NB4 (cell line): ENCODE measurements around the gene NTRK3.

Experiments used
- DNase-seq: peaks from one replicate; pipeline ENCODE4 v3.0.0; 2010; ENCODE audit warnings: low read depth
- H3K4me3 ChIP-seq: one replicate; pipeline ENCODE4 v1.5.1; 2011; ENCODE audit warnings: mild to moderate bottlenecking, low read depth, low read length, moderate library complexity
- MYC ChIP-seq: IDR thresholded peaks from 2 replicates; pipeline ENCODE4 v1.6.1; 2011; ENCODE audit warnings: low read depth, low read length
- POLR2A ChIP-seq: IDR thresholded peaks from 2 replicates; pipeline ENCODE4 v1.6.1; 2011; ENCODE audit warnings: mild to moderate bottlenecking; ENCODE audit not compliant: insufficient read length; ENCODE audit errors: extremely low read depth
- TF ChIP-seq, protein P1 (sequence below): IDR thresholded peaks from one replicate; pipeline ENCODE4 v1.5.1; 2012; ENCODE audit warnings: low read depth, low read length
- TF ChIP-seq, protein P2 (sequence below): IDR thresholded peaks from 2 replicates; pipeline ENCODE4 v1.6.1; 2011; ENCODE audit warnings: low read depth, low read length

The NTRK3 gene

DNA sequence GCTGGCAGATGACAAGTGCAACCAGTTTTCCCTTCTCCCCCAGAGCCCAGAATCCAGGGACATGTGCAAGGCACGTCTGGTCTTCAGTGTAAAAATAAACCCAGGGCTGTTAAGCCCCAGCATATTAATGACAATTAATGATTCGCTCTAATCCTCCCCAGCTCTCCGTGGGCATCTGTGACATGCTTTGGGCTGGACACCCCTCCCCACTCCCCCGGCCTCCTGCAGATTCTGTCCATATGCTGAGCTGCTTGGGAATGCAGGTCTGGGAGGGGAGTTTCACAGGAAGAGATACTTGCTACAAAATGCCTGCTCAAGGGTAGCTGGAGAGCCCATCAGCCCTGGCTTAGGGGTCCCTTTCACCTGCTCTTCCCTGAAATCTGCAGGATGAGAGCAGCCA, 43.0 kb upstream of the NTRK3 start:
- DNase-seq: no peak
- TF ChIP-seq, protein P1, sequence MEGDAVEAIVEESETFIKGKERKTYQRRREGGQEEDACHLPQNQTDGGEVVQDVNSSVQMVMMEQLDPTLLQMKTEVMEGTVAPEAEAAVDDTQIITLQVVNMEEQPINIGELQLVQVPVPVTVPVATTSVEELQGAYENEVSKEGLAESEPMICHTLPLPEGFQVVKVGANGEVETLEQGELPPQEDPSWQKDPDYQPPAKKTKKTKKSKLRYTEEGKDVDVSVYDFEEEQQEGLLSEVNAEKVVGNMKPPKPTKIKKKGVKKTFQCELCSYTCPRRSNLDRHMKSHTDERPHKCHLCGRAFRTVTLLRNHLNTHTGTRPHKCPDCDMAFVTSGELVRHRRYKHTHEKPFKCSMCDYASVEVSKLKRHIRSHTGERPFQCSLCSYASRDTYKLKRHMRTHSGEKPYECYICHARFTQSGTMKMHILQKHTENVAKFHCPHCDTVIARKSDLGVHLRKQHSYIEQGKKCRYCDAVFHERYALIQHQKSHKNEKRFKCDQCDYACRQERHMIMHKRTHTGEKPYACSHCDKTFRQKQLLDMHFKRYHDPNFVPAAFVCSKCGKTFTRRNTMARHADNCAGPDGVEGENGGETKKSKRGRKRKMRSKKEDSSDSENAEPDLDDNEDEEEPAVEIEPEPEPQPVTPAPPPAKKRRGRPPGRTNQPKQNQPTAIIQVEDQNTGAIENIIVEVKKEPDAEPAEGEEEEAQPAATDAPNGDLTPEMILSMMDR: no peak
- TF ChIP-seq, protein P2, sequence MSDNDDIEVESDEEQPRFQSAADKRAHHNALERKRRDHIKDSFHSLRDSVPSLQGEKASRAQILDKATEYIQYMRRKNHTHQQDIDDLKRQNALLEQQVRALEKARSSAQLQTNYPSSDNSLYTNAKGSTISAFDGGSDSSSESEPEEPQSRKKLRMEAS: no peak
- TF ChIP-seq MYC (no peak), POLR2A (no peak)
- no peak overlapping the region for H3K4me3 ChIP-seq

DNA sequence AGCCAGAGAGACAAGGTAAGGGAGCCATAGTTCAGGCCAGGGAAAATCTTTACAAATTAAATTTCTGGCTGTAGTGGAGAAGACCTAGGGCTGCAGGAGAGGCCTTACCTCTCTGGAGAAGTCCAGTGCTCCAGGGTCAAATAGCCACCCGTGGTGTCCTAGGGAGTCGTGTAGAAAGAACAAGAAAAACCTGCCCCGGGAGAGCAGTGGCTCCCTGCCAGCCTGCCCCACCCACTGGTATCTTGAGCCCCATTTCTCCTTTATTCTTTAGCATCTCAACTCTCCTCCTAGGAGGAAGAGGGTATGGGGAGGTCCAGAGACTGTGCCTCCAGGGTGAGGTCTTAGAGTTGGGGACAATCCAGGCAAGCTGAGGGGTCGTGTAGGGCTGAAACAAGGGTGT, 32.1 kb upstream of the NTRK3 start:
- no peak overlapping the region for H3K4me3 ChIP-seq
- TF ChIP-seq, protein P2: no peak
- TF ChIP-seq POLR2A (no peak), MYC (no peak)
- TF ChIP-seq, protein P1: no peak
- no peak for DNase-seq

DNA sequence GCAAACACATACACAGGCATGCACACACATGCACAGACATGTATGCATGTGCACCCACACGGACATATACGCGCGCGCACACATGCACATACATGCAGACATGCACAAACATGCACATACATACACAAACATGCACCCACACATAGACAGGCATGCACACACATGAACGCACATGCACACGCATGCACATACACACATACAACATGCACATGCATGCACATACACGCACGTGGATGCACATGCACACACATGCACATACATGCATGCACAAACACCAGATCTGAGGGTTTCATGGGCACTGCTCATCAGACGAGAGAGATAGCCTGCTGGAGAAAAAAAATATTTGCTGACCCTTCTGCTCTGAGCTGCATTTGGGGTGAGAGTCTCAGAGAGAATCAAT, 31.7 kb upstream of the NTRK3 start:
- DNase-seq: no peak
- H3K4me3 ChIP-seq: no peak overlapping the region
- TF ChIP-seq, protein P2: no peak
- TF ChIP-seq MYC: no peak
- TF ChIP-seq POLR2A: no peak
- TF ChIP-seq, protein P1: no peak

DNA sequence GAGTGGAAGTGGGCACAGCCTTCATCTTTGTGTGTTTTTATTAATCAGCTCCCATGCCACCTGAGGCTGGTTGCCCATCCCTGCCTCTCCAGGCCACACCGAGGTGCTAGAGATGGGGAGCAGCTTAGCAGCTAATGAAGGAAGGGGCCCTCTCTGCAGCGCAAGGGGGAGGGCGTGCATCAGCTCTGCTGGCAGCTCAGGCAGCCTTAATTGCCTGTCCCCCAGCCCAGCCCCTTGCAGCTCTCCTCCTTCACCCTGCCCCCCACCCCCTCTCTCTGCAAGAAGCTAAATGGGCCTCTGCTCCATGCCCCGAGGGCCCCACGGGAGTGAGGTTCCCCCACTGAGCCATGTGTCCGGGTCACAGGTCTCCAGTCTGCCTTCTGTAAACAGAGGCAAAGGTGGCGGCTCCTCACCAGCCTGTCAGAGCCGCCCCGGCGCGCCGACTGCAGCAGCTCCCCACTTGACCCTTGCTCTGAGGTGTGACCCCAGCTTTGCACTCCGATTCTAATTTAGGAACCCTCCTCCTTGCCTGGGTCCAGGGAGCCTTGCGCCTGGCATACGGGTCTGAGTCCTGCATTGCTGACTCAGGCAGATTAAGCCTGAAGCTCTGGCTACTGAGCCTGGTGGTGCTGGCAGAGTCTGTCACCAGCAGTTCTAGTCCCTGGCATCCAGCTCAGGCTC, 27.9 kb upstream of the NTRK3 start:
- DNase-seq: no peak
- TF ChIP-seq, protein P2: no peak
- TF ChIP-seq MYC (no peak), POLR2A (no peak)
- TF ChIP-seq, protein P1: no peak
- H3K4me3 ChIP-seq: no peak overlapping the region

DNA sequence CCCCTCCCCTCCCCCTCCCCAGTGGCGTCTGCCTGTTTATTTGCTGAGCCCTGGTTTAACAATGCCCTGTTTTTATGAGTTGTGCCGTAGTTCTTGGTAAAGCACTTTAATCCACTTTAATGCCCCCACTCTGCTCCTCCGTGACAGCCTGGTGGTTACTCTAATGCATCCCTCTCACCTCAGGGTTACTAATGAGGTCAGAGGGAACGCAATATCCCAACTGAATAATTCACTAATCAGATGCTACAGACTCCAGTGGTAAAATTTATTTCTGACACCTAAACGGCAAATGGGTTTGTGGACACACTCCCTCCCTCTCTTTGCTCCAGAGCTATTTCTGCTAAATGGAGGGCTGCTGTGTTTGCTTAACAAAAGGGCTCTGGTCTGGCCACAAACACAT, 26.1 kb upstream of the NTRK3 start:
- no peak for DNase-seq
- TF ChIP-seq MYC (no peak), POLR2A (no peak)
- TF ChIP-seq, protein P2: no peak
- H3K4me3 ChIP-seq: no peak overlapping the region

DNA sequence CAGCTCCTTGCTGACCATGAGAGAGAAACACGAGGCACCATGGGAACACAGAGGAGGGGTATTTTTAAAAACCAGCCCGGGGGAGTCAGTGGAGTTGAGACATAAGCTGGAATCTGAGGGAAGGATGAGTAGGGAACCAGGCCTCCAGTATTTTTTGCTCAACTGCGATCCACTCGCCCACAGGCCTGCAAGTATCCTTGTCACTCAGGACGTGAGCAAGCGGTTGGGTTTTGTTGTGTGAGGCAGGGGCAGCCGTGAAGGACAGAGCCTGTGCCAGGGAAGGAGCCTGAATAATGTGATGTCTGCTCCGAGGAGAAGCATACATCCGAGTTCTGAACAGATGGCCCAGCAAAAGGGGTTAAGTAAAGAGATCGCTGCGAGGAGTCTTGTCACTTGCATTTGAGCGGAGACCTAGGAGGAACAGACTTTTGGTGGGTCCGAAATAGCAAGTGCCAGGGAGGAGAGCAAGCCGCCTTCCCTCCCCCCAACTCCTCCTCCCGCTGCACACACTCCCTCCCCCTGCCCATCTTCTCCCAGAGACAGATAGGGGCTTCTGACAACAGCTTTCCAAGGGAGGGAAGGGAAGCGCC, 20.4 kb upstream of the NTRK3 start:
- TF ChIP-seq, protein P2: no peak
- TF ChIP-seq MYC (no peak), POLR2A (no peak)
- TF ChIP-seq, protein P1: no peak
- no peak for DNase-seq
- H3K4me3 ChIP-seq: no peak overlapping the region
